Measurements from ENCODE around the gene TBC1D10A.
A peak's percentile ranks its signal among the peaks of the same experiment; 100 is the strongest.

TBC1D10A gene

DNA sequence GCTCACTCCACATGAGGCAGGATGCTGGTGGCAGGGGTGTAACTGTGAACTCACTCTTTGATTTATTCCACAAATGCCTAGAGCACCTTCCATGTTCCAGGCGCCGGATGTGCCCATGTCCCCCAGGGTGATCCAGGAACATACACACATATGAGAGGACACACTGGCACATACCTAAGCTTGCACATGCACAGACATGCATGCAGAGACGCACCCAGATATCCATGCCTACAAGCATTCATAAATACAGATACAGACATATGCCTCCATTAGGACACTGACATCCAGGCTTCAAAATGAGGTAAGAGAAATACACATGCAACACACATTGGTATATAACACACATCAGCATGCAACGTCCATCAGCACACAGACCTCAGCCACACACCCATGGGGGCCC lies 64.6 kb downstream of the TBC1D10A start:
- DNase-seq (ENCODE audit: low spot score) = no peak
- in situ Hi-C loops (cut with MboI; ENCODE audit: low sequenced_read_pairs, unreplicated experiment) = loop anchor here (10.0 kb wide), 1 partner anchor 157 kb away; no protein-coding TSS in a partner anchor
- TF ChIP-seq, protein P1, sequence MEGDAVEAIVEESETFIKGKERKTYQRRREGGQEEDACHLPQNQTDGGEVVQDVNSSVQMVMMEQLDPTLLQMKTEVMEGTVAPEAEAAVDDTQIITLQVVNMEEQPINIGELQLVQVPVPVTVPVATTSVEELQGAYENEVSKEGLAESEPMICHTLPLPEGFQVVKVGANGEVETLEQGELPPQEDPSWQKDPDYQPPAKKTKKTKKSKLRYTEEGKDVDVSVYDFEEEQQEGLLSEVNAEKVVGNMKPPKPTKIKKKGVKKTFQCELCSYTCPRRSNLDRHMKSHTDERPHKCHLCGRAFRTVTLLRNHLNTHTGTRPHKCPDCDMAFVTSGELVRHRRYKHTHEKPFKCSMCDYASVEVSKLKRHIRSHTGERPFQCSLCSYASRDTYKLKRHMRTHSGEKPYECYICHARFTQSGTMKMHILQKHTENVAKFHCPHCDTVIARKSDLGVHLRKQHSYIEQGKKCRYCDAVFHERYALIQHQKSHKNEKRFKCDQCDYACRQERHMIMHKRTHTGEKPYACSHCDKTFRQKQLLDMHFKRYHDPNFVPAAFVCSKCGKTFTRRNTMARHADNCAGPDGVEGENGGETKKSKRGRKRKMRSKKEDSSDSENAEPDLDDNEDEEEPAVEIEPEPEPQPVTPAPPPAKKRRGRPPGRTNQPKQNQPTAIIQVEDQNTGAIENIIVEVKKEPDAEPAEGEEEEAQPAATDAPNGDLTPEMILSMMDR (IDR thresholded peaks at IDR 0.05; ENCODE audit: borderline replicate concordance, control extremely low read depth, extremely low read depth, insufficient read depth, missing control alignments) = no peak

DNA sequence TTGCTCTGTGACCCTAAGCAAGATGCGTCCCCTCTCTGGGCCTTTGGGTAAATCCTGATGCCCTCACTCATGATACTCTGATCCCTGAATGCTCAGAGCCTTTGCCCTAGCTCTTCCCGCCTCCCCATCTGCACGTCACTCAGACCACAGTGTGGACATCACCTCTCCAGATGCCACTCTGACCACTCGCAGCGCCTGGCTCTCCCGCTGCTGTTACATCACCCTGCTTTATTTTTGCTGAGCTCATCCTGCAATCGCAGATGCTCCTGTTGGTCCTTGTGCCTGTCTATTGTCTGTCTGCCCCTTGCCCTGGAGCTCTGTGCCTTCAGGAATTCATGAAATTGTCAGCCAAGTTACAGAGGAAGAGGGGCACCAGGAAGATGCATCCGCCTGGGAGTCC lies 65.6 kb downstream of the TBC1D10A start:
- no peak for DNase-seq (ENCODE audit: low spot score)
- in situ Hi-C loops (cut with MboI; ENCODE audit: low sequenced_read_pairs, unreplicated experiment) = loop anchor here (10.0 kb wide), 1 partner anchor 156 kb away; no protein-coding TSS in a partner anchor
- TF ChIP-seq, protein P1 (IDR thresholded peaks at IDR 0.05; ENCODE audit: borderline replicate concordance, control extremely low read depth, extremely low read depth, insufficient read depth, missing control alignments) = no peak

DNA sequence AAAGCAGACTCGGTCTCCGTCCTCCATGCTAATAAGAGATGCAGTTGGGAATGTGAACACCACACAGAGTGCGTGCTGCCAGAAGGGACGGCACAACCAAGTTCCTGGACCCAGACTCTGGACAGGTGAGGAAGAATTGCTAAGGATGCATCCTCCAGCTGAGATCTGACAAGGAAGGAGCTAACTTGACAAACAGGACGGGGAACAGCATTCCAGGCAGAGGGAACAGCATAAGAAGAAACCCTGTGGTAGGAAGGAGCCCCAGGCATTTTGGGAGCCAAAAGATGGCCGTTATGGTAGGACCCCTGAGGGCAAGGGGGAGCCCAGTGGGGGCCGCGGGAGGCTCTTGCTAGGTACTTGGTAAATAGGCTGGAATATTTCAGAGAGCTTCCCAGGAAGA lies 66.1 kb downstream of the TBC1D10A start:
- TF ChIP-seq, protein P1 (IDR thresholded peaks at IDR 0.05; ENCODE audit: borderline replicate concordance, control extremely low read depth, extremely low read depth, insufficient read depth, missing control alignments) = no peak
- in situ Hi-C loops (cut with MboI; ENCODE audit: low sequenced_read_pairs, unreplicated experiment) = loop anchor here (10.0 kb wide), 1 partner anchor 156 kb away; no protein-coding TSS in a partner anchor
- no peak for DNase-seq (ENCODE audit: low spot score)

DNA sequence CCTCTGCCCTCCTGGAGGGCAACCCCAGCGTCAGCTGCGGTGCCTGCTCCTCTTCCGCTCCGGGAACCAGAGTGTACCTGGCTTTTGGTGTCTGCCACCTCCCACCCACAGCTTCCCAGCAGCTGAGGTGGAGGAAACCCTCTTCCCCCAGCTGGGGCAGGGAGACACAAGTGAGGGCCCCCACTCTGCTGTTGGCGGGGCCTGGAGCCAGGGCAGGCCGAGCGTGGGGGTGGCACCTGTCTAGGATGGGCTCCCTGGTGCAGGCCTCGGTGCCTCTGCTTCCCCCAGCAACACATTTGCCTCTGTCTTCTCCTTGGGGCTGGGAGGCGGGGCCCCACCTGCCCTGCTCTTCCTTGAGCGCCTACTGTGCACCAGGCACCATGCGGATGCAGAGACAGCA lies 66.5 kb downstream of the TBC1D10A start:
- TF ChIP-seq, protein P1 (IDR thresholded peaks at IDR 0.05; ENCODE audit: borderline replicate concordance, control extremely low read depth, extremely low read depth, insufficient read depth, missing control alignments) = no peak
- in situ Hi-C loops (cut with MboI; ENCODE audit: low sequenced_read_pairs, unreplicated experiment) = loop anchor here (10.0 kb wide), 1 partner anchor 155 kb away; no protein-coding TSS in a partner anchor
- DNase-seq (ENCODE audit: low spot score) = no peak

DNA sequence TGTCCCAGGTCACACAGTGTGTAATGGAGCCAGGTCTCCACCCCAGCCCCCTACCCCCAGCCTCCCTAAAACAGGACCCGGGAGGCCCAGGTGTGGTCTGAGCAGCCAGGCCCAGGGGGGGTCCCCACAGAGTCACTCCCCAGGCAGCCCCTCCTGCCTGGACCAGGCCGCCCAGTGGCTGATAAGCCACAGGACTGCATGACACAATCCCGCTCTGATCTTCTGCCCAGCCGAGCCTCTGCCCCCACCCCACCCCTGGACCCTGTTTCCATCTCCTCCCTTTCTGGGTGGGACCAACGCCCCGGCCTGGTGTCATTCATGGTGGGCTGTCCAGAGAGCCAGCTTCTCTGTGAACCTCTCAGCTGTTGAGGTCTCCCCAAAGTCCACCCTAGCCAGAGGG lies 72.4 kb downstream of the TBC1D10A start:
- in situ Hi-C loops (cut with MboI; ENCODE audit: low sequenced_read_pairs, unreplicated experiment) = no loop called here
- DNase-seq (ENCODE audit: low spot score) = no peak
- TF ChIP-seq, protein P1 (IDR thresholded peaks at IDR 0.05; ENCODE audit: borderline replicate concordance, control extremely low read depth, extremely low read depth, insufficient read depth, missing control alignments) = no peak

DNA sequence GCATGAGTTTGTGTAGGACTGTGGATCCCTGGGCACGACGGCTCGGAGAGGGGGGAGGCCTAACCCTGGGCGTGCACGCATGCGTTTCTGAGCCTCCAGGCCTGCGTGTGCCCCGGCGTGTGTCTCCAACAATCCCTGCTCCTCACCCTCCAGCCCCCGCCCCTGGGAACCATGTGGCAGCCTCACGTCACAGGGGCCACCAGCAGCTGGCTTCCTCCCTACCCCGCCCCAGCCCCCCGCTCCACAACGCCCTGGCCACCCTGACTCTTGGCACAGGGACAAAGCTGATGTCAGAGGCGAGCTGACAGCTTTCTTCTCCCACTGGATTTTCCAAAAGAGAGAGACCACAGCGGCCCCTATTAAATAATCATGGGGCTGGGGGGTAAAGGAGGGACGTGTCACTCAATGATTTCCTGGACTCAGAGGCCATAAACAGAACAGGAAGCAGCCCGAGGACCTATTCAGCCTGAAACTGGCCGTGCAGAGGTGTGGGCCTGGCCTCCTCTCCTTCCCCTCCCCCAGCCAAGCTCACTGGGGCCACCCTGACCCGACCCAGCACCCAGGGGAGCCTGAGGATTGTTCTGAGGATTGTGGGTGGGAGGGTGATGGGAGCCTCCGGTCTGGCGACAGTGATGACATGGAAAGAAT lies 73.4 kb downstream of the TBC1D10A start:
- in situ Hi-C loops (cut with MboI; ENCODE audit: low sequenced_read_pairs, unreplicated experiment) = no loop called here
- peak; percentile 67 for DNase-seq (ENCODE audit: low spot score)
- TF ChIP-seq, protein P1 (IDR thresholded peaks at IDR 0.05; ENCODE audit: borderline replicate concordance, control extremely low read depth, extremely low read depth, insufficient read depth, missing control alignments) = no peak
